ENCODE measurements around the gene IL17C.

The IL17C gene

GRCh38 chr16:88687254-88687576 lies 48.8 kb downstream of the IL17C start:
- no peak for DNase-seq

- no peak for DNase-seq
Measured at GRCh38 chr16:88687676-88688012, 49.3 kb downstream of the IL17C start.

DNA sequence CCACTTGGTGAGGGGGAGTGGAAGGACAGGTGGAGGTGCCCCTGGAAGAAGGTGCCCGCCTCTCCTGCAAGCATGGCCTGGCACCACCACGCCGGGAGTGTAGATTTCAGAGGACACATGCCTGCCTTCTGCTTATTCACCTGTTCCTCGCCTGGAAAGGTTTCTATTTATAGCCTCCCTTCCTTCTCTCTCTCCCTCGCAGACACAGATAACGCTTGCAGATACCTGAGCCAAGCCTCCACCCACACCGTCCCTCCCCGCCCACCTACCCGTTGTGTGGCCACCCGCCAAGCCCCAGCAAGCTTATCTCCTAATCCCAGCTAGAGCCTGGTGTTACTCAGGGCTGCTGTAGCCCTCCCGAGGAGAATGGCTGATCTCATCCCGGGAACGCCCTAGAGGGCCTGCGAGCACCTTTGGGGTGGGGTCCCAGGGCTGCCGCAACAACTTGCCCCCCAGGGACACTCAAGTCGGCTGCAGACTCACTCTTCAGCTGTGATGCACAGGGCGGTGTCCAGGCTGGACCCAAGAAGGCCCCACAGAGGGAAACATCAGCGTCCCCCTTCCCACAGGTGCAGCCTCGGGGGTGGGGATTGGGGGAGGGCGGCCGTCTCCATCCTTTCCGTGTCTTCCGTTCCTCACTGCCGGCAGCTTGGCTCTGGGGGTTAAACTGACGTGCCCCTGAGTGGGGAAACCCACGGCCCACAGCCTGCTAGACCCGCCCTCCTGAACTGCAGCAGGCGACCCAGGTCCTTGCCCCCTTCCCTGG lies 49.8 kb downstream of the IL17C start:
- peak; percentile 63 for DNase-seq
